ENCODE results near the gene RIMBP2.

Gene RIMBP2

GRCh38 chr12:130569521-130569920, 146.6 kb downstream of the RIMBP2 start:
- no peak for DNase-seq
- Histone ChIP-seq H3K36me3 (ENCODE audit: control insufficient read depth, insufficient read depth, low read length) (no peaks in the 10 kb centered on the region), H3K4me1 (ENCODE audit: control insufficient read depth, insufficient read depth, low read length, poor library complexity, severe bottlenecking) (no peaks in the 10 kb centered on the region), H3K27ac (ENCODE audit: insufficient read depth, low read length, poor library complexity, severe bottlenecking) (no peak overlapping the region), H3K4me3 (ENCODE audit: insufficient read depth, low read depth, low read length, poor library complexity, severe bottlenecking) (no peak overlapping the region), H3K9me3 (ENCODE audit: control insufficient read depth, low read length) (no peaks in the 10 kb centered on the region), H3K27me3 (replicated peaks; ENCODE audit: control insufficient read depth, insufficient read depth, low read length, poor library complexity, severe bottlenecking) (peaks cover 3% of the 10 kb centered on the region)

GRCh38 chr12:130568501-130568900, 147.6 kb downstream of the RIMBP2 start:
- Histone ChIP-seq H3K27me3 (replicated peaks; ENCODE audit: control insufficient read depth, insufficient read depth, low read length, poor library complexity, severe bottlenecking) (peaks cover 3% of the 10 kb centered on the region), H3K4me1 (ENCODE audit: control insufficient read depth, insufficient read depth, low read length, poor library complexity, severe bottlenecking) (no peaks in the 10 kb centered on the region), H3K4me3 (ENCODE audit: insufficient read depth, low read depth, low read length, poor library complexity, severe bottlenecking) (no peak overlapping the region), H3K9me3 (ENCODE audit: control insufficient read depth, low read length) (no peaks in the 10 kb centered on the region), H3K36me3 (ENCODE audit: control insufficient read depth, insufficient read depth, low read length) (no peaks in the 10 kb centered on the region), H3K27ac (ENCODE audit: insufficient read depth, low read length, poor library complexity, severe bottlenecking) (no peak overlapping the region)
- DNase-seq, result no peak

- Histone ChIP-seq H3K4me1 (ENCODE audit: control insufficient read depth, insufficient read depth, low read length, poor library complexity, severe bottlenecking) (no peaks in the 10 kb centered on the region), H3K4me3 (ENCODE audit: insufficient read depth, low read depth, low read length, poor library complexity, severe bottlenecking) (no peak overlapping the region), H3K36me3 (ENCODE audit: control insufficient read depth, insufficient read depth, low read length) (no peaks in the 10 kb centered on the region), H3K9me3 (ENCODE audit: control insufficient read depth, low read length) (no peaks in the 10 kb centered on the region), H3K27ac (ENCODE audit: insufficient read depth, low read length, poor library complexity, severe bottlenecking) (no peak overlapping the region), H3K27me3 (replicated peaks; ENCODE audit: control insufficient read depth, insufficient read depth, low read length, poor library complexity, severe bottlenecking) (peaks cover 3% of the 10 kb centered on the region)
- no peak for DNase-seq
Observed at GRCh38 chr12:130568041-130568440, 148.1 kb downstream of the RIMBP2 start.

GRCh38 chr12:130566446-130567155, 149.5 kb downstream of the RIMBP2 start:
- no peak overlapping the region for H3K27ac ChIP-seq (ENCODE audit: insufficient read depth, low read length, poor library complexity, severe bottlenecking)
- no peak overlapping the region for H3K4me3 ChIP-seq (ENCODE audit: insufficient read depth, low read depth, low read length, poor library complexity, severe bottlenecking)
- H3K27me3 ChIP-seq (replicated peaks; ENCODE audit: control insufficient read depth, insufficient read depth, low read length, poor library complexity, severe bottlenecking), result no peaks in the 10 kb centered on the region
- H3K36me3 ChIP-seq (ENCODE audit: control insufficient read depth, insufficient read depth, low read length), result no peaks in the 10 kb centered on the region
- H3K4me1 ChIP-seq (ENCODE audit: control insufficient read depth, insufficient read depth, low read length, poor library complexity, severe bottlenecking), result no peaks in the 10 kb centered on the region
- DNase-seq, result no peak
- H3K9me3 ChIP-seq (ENCODE audit: control insufficient read depth, low read length), result no peaks in the 10 kb centered on the region

GRCh38 chr12:130565189-130565588, 150.9 kb downstream of the RIMBP2 start:
- Histone ChIP-seq H3K36me3 (ENCODE audit: control insufficient read depth, insufficient read depth, low read length) (no peaks in the 10 kb centered on the region), H3K27ac (ENCODE audit: insufficient read depth, low read length, poor library complexity, severe bottlenecking) (no peak overlapping the region), H3K27me3 (replicated peaks; ENCODE audit: control insufficient read depth, insufficient read depth, low read length, poor library complexity, severe bottlenecking) (no peaks in the 10 kb centered on the region), H3K9me3 (ENCODE audit: control insufficient read depth, low read length) (no peaks in the 10 kb centered on the region), H3K4me3 (ENCODE audit: insufficient read depth, low read depth, low read length, poor library complexity, severe bottlenecking) (no peak overlapping the region), H3K4me1 (ENCODE audit: control insufficient read depth, insufficient read depth, low read length, poor library complexity, severe bottlenecking) (no peaks in the 10 kb centered on the region)
- DNase-seq, result no peak

GRCh38 chr12:130563323-130563722, 152.8 kb downstream of the RIMBP2 start:
- DNase-seq, result no peak
- no peaks in the 10 kb centered on the region for H3K9me3 ChIP-seq (ENCODE audit: control insufficient read depth, low read length)
- no peaks in the 10 kb centered on the region for H3K27me3 ChIP-seq (replicated peaks; ENCODE audit: control insufficient read depth, insufficient read depth, low read length, poor library complexity, severe bottlenecking)
- no peaks in the 10 kb centered on the region for H3K4me1 ChIP-seq (ENCODE audit: control insufficient read depth, insufficient read depth, low read length, poor library complexity, severe bottlenecking)
- no peak overlapping the region for H3K27ac ChIP-seq (ENCODE audit: insufficient read depth, low read length, poor library complexity, severe bottlenecking)
- H3K4me3 ChIP-seq (ENCODE audit: insufficient read depth, low read depth, low read length, poor library complexity, severe bottlenecking), result no peak overlapping the region
- no peaks in the 10 kb centered on the region for H3K36me3 ChIP-seq (ENCODE audit: control insufficient read depth, insufficient read depth, low read length)

- Histone ChIP-seq H3K27ac (ENCODE audit: insufficient read depth, low read length, poor library complexity, severe bottlenecking) (no peak overlapping the region), H3K27me3 (replicated peaks; ENCODE audit: control insufficient read depth, insufficient read depth, low read length, poor library complexity, severe bottlenecking) (no peaks in the 10 kb centered on the region), H3K9me3 (ENCODE audit: control insufficient read depth, low read length) (no peaks in the 10 kb centered on the region), H3K4me3 (ENCODE audit: insufficient read depth, low read depth, low read length, poor library complexity, severe bottlenecking) (no peak overlapping the region), H3K4me1 (ENCODE audit: control insufficient read depth, insufficient read depth, low read length, poor library complexity, severe bottlenecking) (no peaks in the 10 kb centered on the region), H3K36me3 (ENCODE audit: control insufficient read depth, insufficient read depth, low read length) (no peaks in the 10 kb centered on the region)
- DNase-seq, result no peak
Observed at GRCh38 chr12:130562716-130563115, 153.4 kb downstream of the RIMBP2 start.

GRCh38 chr12:130560321-130560720, 155.8 kb downstream of the RIMBP2 start:
- no peaks in the 10 kb centered on the region for H3K4me1 ChIP-seq (ENCODE audit: control insufficient read depth, insufficient read depth, low read length, poor library complexity, severe bottlenecking)
- H3K27ac ChIP-seq (ENCODE audit: insufficient read depth, low read length, poor library complexity, severe bottlenecking), result no peak overlapping the region
- H3K4me3 ChIP-seq (ENCODE audit: insufficient read depth, low read depth, low read length, poor library complexity, severe bottlenecking), result no peak overlapping the region
- H3K9me3 ChIP-seq (ENCODE audit: control insufficient read depth, low read length), result no peaks in the 10 kb centered on the region
- H3K27me3 ChIP-seq (replicated peaks; ENCODE audit: control insufficient read depth, insufficient read depth, low read length, poor library complexity, severe bottlenecking), result no peaks in the 10 kb centered on the region
- H3K36me3 ChIP-seq (ENCODE audit: control insufficient read depth, insufficient read depth, low read length), result no peaks in the 10 kb centered on the region
- DNase-seq, result no peak

GRCh38 chr12:130559806-130560205, 156.3 kb downstream of the RIMBP2 start:
- Histone ChIP-seq H3K27ac (ENCODE audit: insufficient read depth, low read length, poor library complexity, severe bottlenecking) (no peak overlapping the region), H3K36me3 (ENCODE audit: control insufficient read depth, insufficient read depth, low read length) (no peaks in the 10 kb centered on the region), H3K9me3 (ENCODE audit: control insufficient read depth, low read length) (no peaks in the 10 kb centered on the region), H3K27me3 (replicated peaks; ENCODE audit: control insufficient read depth, insufficient read depth, low read length, poor library complexity, severe bottlenecking) (no peaks in the 10 kb centered on the region), H3K4me1 (ENCODE audit: control insufficient read depth, insufficient read depth, low read length, poor library complexity, severe bottlenecking) (no peaks in the 10 kb centered on the region), H3K4me3 (ENCODE audit: insufficient read depth, low read depth, low read length, poor library complexity, severe bottlenecking) (no peak overlapping the region)
- DNase-seq, result no peak

- Histone ChIP-seq H3K27ac (ENCODE audit: insufficient read depth, low read length, poor library complexity, severe bottlenecking) (no peak overlapping the region), H3K9me3 (ENCODE audit: control insufficient read depth, low read length) (no peaks in the 10 kb centered on the region), H3K4me3 (ENCODE audit: insufficient read depth, low read depth, low read length, poor library complexity, severe bottlenecking) (no peak overlapping the region), H3K27me3 (replicated peaks; ENCODE audit: control insufficient read depth, insufficient read depth, low read length, poor library complexity, severe bottlenecking) (no peaks in the 10 kb centered on the region), H3K36me3 (ENCODE audit: control insufficient read depth, insufficient read depth, low read length) (no peaks in the 10 kb centered on the region), H3K4me1 (ENCODE audit: control insufficient read depth, insufficient read depth, low read length, poor library complexity, severe bottlenecking) (no peaks in the 10 kb centered on the region)
- DNase-seq, result no peak
Observed at GRCh38 chr12:130557886-130558765, 158.0 kb downstream of the RIMBP2 start.
